Measurements from ENCODE around the gene METTL22.

DNA sequence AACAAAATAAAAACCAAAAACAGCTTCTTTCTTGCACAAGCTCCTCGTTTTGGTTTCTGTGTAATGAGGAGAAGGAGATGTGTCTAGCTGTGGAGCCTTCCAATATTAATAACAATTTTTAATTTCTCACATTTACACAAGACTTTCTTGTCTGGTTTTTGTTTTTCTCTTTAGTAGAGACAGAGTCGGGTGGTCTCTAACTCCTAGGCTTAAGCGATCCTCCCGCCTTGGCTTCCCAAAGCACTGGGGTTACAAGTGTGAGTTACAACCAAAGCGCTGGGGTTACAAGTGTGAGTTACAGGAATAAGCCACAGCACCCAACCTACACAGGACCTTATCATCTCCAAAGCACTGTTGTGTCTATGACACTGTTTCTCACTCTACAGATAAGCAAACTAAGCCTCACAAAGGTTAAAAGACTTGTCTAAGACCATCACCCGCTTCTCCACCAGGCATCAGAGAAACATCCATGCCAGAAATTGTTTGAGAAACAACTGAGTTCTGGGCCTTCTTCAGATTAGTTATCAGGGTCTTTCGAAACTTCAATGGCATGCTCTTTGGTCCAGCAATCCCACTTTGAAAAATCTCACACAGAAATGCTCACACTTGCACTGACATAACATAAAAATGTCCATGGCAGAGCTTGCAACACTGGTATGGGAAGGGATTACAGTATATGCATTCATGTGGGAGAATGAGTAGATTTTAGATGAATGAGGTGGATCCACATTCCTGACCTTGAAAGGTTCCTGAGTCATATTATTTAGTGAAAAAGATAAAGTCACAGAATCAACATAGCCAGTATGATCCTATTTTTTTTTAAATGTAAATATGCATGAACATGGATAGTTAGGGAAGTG lies 56.8 kb downstream of the METTL22 start:
- TF ChIP-seq, protein P1, sequence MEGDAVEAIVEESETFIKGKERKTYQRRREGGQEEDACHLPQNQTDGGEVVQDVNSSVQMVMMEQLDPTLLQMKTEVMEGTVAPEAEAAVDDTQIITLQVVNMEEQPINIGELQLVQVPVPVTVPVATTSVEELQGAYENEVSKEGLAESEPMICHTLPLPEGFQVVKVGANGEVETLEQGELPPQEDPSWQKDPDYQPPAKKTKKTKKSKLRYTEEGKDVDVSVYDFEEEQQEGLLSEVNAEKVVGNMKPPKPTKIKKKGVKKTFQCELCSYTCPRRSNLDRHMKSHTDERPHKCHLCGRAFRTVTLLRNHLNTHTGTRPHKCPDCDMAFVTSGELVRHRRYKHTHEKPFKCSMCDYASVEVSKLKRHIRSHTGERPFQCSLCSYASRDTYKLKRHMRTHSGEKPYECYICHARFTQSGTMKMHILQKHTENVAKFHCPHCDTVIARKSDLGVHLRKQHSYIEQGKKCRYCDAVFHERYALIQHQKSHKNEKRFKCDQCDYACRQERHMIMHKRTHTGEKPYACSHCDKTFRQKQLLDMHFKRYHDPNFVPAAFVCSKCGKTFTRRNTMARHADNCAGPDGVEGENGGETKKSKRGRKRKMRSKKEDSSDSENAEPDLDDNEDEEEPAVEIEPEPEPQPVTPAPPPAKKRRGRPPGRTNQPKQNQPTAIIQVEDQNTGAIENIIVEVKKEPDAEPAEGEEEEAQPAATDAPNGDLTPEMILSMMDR (IDR thresholded peaks at IDR 0.05) = no peak
- TF ChIP-seq EP300 (IDR thresholded peaks at IDR 0.05) (no peak), POLR2A (IDR thresholded peaks at IDR 0.05) (no peak), POLR2AphosphoS5 (IDR thresholded peaks at IDR 0.05) (no peak)
